ENCODE measurements around the gene SUPT3H.

SUPT3H gene

GRCh38 chr6:44921798-44922197 lies 455.9 kb downstream of the SUPT3H start:
- peak; percentile 8 for DNase-seq (ENCODE audit: low read depth)
- TF ChIP-seq, protein P1, sequence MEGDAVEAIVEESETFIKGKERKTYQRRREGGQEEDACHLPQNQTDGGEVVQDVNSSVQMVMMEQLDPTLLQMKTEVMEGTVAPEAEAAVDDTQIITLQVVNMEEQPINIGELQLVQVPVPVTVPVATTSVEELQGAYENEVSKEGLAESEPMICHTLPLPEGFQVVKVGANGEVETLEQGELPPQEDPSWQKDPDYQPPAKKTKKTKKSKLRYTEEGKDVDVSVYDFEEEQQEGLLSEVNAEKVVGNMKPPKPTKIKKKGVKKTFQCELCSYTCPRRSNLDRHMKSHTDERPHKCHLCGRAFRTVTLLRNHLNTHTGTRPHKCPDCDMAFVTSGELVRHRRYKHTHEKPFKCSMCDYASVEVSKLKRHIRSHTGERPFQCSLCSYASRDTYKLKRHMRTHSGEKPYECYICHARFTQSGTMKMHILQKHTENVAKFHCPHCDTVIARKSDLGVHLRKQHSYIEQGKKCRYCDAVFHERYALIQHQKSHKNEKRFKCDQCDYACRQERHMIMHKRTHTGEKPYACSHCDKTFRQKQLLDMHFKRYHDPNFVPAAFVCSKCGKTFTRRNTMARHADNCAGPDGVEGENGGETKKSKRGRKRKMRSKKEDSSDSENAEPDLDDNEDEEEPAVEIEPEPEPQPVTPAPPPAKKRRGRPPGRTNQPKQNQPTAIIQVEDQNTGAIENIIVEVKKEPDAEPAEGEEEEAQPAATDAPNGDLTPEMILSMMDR (IDR thresholded peaks at IDR 0.05; ENCODE audit: insufficient read depth, low read depth, low read length, missing control alignments): no peak
- no peak overlapping the region for H3K4me3 ChIP-seq (ENCODE audit: low read depth, low read length)

DNA sequence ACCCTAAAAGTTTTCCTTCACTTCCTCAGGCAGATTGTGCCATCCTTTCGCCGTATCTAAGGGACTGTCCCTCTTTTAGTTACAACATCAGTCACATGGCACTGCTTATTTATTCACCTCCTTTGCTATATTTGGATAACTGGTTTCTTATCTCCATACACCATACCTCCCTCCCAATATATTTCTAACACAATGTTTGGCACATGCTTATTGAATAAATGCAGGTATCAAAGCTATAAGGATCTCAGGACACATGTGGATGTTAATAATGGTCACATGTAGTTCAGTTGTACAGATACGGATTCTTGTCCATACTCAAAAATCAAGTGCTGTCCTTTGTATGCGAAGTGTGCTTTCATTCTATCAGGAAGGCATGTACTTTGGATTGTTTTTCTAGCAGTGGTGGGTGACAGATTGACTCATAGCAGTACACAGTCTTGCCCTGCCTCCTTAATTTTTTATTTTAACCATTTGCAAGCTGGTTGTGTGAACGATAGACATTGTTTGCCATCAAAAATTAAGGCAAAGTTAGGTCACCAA lies 456.7 kb downstream of the SUPT3H start:
- no peak overlapping the region for H3K4me3 ChIP-seq (ENCODE audit: low read depth, low read length)
- DNase-seq (ENCODE audit: low read depth): no peak
- TF ChIP-seq, protein P1 (IDR thresholded peaks at IDR 0.05; ENCODE audit: insufficient read depth, low read depth, low read length, missing control alignments): no peak

DNA sequence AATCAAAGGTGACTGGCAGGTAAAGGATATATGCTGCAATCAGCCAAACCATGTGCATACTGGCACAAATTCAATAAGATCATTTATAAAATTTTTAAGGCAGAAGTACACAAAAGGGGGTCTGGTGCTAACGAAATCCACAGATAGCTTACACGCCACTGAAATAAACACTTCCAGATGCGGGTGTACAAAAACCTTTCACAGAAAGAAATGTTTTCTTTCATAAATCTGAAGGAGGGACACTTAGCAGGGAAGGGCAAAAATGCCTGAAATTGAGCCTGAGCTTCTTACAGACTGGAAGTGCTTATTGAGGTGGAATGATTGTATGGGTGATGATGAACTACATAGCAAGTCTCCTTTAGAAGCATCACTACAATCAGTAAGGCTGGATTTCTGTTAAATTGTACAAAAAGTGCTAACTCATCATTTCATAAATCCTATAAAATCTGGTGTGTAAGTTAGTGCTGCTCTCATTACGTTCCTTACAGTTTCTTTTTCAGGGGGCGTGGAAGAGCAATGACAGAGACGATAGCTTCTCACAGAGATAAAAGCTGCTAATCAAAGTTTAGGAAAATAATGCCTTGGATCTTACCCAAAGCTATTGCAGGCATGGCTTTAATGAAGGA lies 458.9 kb downstream of the SUPT3H start:
- H3K4me3 ChIP-seq (ENCODE audit: low read depth, low read length): no peak overlapping the region
- TF ChIP-seq, protein P1 (IDR thresholded peaks at IDR 0.05; ENCODE audit: insufficient read depth, low read depth, low read length, missing control alignments): no peak
- no peak for DNase-seq (ENCODE audit: low read depth)

DNA sequence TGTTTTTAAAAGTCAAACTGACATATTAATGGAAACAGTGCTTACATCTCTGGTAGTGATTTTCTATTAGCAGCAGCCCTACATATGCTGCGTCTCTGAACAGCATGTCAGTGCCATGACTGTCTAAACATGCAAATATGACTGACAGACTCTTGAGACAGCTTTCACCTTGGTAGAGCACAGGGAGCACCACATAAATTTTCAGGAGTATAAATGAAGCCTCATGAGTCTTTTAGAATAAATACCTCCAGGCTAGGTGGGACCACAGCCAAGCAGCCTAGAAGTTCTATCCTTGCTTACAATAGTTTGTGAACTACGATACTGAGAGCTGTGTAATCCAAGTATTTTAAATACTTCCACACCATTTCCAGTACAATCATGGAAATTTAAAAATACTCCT lies 460.3 kb downstream of the SUPT3H start:
- no peak for DNase-seq (ENCODE audit: low read depth)
- no peak overlapping the region for H3K4me3 ChIP-seq (ENCODE audit: low read depth, low read length)
- TF ChIP-seq, protein P1 (IDR thresholded peaks at IDR 0.05; ENCODE audit: insufficient read depth, low read depth, low read length, missing control alignments): no peak

DNA sequence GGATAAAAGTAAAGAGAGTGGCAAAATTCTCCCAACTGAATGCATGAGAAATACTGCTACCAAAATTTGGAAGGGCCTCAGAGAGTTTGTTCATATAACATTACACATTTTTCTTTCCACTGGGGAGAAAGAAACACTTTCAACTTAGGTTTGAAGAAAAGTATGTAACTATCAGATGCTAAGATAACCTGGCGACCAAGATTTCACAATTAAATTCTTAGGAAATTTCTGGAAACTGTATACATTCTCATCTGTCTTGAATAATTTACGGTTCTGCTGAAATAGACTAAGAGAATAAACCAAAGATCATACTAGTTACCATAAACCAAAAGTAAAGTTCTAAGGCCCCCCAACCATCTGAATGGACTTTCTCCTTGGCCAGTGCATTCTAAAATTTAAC lies 462.6 kb downstream of the SUPT3H start:
- DNase-seq (ENCODE audit: low read depth): no peak
- TF ChIP-seq, protein P1 (IDR thresholded peaks at IDR 0.05; ENCODE audit: insufficient read depth, low read depth, low read length, missing control alignments): no peak

GRCh38 chr6:44914141-44914540 lies 463.6 kb downstream of the SUPT3H start:
- no peak overlapping the region for H3K4me3 ChIP-seq (ENCODE audit: low read depth, low read length)

More for the DNA sequence above, 462.6 kb downstream of the SUPT3H start:
- no peak overlapping the region for H3K4me3 ChIP-seq (ENCODE audit: low read depth, low read length)

More at GRCh38 chr6:44914141-44914540, 463.6 kb downstream of the SUPT3H start:
- TF ChIP-seq, protein P1 (IDR thresholded peaks at IDR 0.05; ENCODE audit: insufficient read depth, low read depth, low read length, missing control alignments): no peak
- no peak for DNase-seq (ENCODE audit: low read depth)
